ENCODE results near the gene PRDM8.

DNA sequence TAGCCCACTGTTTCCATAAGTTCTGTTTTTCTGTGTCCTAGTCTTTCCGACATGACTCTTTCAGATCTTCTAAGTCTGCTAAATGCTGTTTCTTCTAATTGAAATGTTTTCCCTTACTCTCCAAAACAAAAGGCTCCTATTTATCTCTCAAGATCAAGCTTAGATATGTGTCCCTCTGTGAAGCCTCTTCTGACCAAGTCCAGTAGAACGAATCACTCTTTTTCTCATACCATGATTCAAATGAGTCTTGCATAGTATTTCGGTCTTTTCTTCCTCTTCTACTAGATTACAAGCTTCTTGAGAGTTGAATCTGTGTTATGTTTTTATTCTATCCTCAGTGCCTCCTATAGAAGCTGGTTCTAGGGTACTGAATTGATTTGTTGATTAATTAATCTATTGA is 45.3 kb upstream of the PRDM8 start:
- TF ChIP-seq CTCF (IDR thresholded peaks at IDR 0.05), result no peak
- TF ChIP-seq POLR2A (IDR thresholded peaks at IDR 0.05), result no peak

Measured in sigmoid colon (tissue), 3 donors.